ENCODE results near the gene ANKRD12.

The ANKRD12 gene

DNA sequence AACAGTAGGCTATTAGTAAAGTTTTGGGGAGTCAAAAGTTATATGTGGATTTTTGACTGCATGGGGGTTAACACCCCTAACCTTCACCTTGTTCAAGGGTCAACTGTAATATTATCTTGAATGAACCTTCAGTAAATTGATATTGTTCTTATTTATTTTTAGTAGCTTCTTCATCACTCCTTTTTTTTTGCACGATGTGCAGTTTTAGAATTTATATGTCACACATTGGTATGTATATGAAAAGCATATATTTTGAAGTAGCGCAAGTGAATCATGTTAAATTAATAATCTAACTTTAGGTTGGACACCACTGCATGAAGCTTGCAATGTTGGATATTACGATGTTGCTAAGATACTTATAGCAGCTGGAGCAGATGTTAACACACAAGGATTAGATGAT lies 79.9 kb downstream of the ANKRD12 start:
- Histone ChIP-seq H3K36me3 (ENCODE audit: insufficient read depth, low read length) (peaks cover 57% of the 10 kb centered on the region), H3K4me1 (ENCODE audit: insufficient read depth, low read length) (no peaks in the 10 kb centered on the region), H3K27me3 (ENCODE audit: insufficient read depth, low read length) (no peaks in the 10 kb centered on the region)

DNA sequence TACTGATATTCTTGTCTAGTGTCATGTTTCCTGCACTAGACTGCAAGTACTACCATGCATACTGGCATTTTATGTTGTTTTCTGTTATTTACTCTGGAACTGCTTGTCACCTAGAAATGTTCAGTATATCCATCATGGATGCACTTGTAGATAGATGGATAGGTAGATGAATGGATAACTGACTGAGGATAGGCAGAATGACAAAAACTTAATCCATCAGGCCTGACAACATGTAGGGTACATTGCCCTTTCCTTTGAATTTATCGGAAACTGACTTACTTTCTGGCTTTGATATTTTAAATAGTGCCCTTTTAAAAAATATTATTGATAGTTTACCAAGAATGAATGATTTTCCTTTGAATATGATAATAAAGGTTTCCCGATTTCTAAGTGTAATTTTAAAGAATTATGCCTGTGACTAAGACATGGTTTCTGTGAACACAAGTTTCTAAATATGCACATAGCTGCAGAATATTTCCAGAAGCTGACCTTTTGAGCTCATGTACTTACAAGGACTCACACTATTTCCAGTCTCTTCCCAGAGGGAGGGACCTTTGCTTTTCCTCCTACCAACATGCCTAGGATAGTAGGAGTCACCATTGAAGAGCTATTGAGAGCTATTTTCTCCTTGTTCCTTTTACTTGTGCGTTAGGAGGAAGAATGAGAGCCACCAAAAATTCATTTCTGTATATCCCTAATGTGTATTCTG lies 81.3 kb downstream of the ANKRD12 start:
- Histone ChIP-seq H3K9me3 (ENCODE audit: low read length) (peaks cover 2% of the 10 kb centered on the region), H3K4me3 (ENCODE audit: low read length) (no peak overlapping the region), H3K4me1 (ENCODE audit: insufficient read depth, low read length) (no peaks in the 10 kb centered on the region), H2AFZ (ENCODE audit: low read depth, low read length) (no peak overlapping the region), H3K27me3 (ENCODE audit: insufficient read depth, low read length) (no peaks in the 10 kb centered on the region), H3K36me3 (ENCODE audit: insufficient read depth, low read length) (peaks cover 58% of the 10 kb centered on the region)

More for the DNA sequence above, 79.9 kb downstream of the ANKRD12 start:
- Histone ChIP-seq H3K4me3 (ENCODE audit: low read length) (no peak overlapping the region), H3K9me3 (ENCODE audit: low read length) (peaks cover 2% of the 10 kb centered on the region), H2AFZ (ENCODE audit: low read depth, low read length) (no peak overlapping the region)

DNA sequence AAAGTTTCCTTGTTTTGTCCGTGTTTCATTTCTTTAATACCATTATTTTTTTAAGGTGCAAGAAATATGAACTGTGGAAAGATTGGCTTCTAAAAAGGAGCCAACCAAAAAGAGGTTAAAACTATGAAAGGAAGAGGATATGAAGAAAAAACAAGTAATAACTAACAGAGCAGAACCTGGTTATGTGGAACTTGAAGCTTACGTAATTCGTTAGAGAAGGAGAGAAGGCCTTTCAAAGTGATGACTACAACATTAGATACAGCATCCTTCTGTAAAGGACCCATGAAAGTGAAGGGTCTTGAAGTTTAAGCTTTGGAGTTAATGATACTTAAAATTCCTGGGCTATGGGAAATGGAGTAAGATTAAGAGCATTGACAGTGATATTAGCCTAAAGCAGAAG lies 84.5 kb downstream of the ANKRD12 start:
- no peaks in the 10 kb centered on the region for H3K27me3 ChIP-seq (ENCODE audit: insufficient read depth, low read length)
- peaks cover 54% of the 10 kb centered on the region for H3K36me3 ChIP-seq (ENCODE audit: insufficient read depth, low read length)
- H3K4me1 ChIP-seq (ENCODE audit: insufficient read depth, low read length), result no peaks in the 10 kb centered on the region

DNA sequence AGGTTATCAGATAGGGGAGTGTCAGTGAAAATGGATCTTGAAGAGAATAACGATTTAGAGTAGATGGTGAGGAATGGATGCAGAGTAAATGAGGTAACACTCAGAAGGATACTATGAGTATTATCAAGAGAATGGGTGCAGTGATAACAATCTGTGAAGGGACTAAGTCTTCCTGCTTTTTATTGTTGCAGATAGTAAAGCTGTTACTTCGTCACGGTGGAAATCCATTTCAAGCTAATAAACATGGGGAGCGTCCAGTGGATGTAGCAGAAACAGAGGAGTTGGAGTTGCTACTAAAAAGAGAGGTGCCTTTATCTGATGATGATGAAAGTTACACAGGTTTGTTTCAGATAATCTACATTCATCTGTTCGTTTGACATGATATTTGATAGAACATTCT lies 85.1 kb downstream of the ANKRD12 start:
- H3K9me3 ChIP-seq (ENCODE audit: low read length), result no peaks in the 10 kb centered on the region
- H3K27me3 ChIP-seq (ENCODE audit: insufficient read depth, low read length), result no peaks in the 10 kb centered on the region
- H3K4me3 ChIP-seq (ENCODE audit: low read length), result no peak overlapping the region
- H2AFZ ChIP-seq (ENCODE audit: low read depth, low read length), result no peak overlapping the region
- no peaks in the 10 kb centered on the region for H3K4me1 ChIP-seq (ENCODE audit: insufficient read depth, low read length)
- peaks cover 49% of the 10 kb centered on the region for H3K36me3 ChIP-seq (ENCODE audit: insufficient read depth, low read length)

More for the DNA sequence above, 84.5 kb downstream of the ANKRD12 start:
- Histone ChIP-seq H2AFZ (ENCODE audit: low read depth, low read length) (no peak overlapping the region), H3K4me3 (ENCODE audit: low read length) (no peak overlapping the region), H3K9me3 (ENCODE audit: low read length) (no peaks in the 10 kb centered on the region)

DNA sequence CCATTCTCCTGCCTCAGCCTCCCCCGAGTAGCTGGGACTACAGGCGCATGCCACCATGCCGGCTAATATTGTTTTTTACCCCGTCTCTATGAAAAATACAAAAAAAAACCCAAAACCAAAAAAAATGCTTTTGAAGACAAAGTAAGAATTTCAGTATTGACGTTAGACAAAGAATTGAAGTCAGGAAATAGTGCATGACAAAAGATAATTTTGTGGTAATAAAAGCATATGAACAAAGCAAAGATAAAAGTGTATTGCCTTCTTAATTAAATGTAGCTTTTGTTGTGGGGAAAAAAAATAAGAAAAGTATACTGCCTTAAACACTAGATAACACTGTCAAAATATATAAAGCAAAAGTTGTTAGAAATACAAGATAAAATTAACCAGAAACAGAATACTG lies 86.8 kb downstream of the ANKRD12 start:
- Histone ChIP-seq H3K36me3 (ENCODE audit: insufficient read depth, low read length) (peaks cover 37% of the 10 kb centered on the region), H3K9me3 (ENCODE audit: low read length) (no peaks in the 10 kb centered on the region), H3K4me1 (ENCODE audit: insufficient read depth, low read length) (no peaks in the 10 kb centered on the region), H3K4me3 (ENCODE audit: low read length) (no peak overlapping the region), H3K27me3 (ENCODE audit: insufficient read depth, low read length) (no peaks in the 10 kb centered on the region), H2AFZ (ENCODE audit: low read depth, low read length) (no peak overlapping the region)

DNA sequence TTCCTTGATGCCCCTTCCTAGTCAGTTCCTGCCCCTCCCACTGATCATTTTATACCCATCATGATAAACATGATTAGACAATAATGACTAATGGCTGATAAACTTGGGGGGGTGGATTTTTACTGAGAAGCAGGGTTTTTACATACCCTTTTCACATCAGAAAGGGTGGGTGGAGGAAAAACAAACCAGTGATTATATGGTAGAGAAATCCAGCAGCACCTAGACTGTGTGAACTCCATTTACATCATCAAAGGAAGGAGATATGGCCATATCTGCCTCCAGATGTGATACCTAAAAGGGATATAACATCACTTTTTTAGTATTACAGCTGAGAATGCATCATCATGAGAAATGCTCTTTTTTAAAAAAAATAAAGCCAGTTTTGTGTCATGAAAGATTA lies 89.9 kb downstream of the ANKRD12 start:
- no peak overlapping the region for H2AFZ ChIP-seq (ENCODE audit: low read depth, low read length)
- H3K36me3 ChIP-seq (ENCODE audit: insufficient read depth, low read length), result peaks cover 28% of the 10 kb centered on the region
- no peaks in the 10 kb centered on the region for H3K9me3 ChIP-seq (ENCODE audit: low read length)
- no peaks in the 10 kb centered on the region for H3K27me3 ChIP-seq (ENCODE audit: insufficient read depth, low read length)
- H3K4me1 ChIP-seq (ENCODE audit: insufficient read depth, low read length), result no peaks in the 10 kb centered on the region
- H3K4me3 ChIP-seq (ENCODE audit: low read length), result no peak overlapping the region

DNA sequence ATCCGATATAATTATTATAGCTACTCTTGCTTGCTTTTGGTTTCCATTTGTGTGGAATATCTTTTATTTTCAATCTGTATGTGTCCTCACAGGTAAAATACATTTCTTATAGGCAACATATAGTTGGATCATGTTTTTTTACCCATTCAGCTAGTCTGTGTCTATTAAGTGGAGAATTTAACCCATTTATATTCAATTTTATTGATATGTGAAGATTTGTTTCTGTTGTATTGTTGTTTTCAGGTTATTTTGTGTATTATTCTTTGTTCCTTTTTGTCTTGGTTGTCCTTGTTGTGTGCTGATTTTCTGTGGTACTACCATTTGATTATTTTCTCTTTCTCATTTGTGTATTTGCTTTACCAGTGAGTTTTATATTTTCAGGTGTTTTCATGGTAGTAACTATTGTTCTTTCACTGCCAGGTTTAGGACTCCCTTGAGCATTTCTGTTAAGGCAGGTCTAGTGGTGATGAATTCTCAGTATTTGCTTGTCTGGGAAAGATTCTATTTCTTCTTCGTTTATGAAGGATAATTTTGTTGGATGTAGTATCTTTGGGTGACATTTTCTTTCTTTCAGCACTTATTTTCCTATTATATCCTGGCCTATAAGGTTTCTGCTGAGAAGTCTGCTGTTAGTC lies 95.4 kb downstream of the ANKRD12 start:
- H3K4me3 ChIP-seq (ENCODE audit: low read length), result no peak overlapping the region
- no peaks in the 10 kb centered on the region for H3K4me1 ChIP-seq (ENCODE audit: insufficient read depth, low read length)
- no peaks in the 10 kb centered on the region for H3K27me3 ChIP-seq (ENCODE audit: insufficient read depth, low read length)
- peaks cover 17% of the 10 kb centered on the region for H3K36me3 ChIP-seq (ENCODE audit: insufficient read depth, low read length)
- no peak overlapping the region for H2AFZ ChIP-seq (ENCODE audit: low read depth, low read length)
- peaks cover 9% of the 10 kb centered on the region for H3K9me3 ChIP-seq (ENCODE audit: low read length)

DNA sequence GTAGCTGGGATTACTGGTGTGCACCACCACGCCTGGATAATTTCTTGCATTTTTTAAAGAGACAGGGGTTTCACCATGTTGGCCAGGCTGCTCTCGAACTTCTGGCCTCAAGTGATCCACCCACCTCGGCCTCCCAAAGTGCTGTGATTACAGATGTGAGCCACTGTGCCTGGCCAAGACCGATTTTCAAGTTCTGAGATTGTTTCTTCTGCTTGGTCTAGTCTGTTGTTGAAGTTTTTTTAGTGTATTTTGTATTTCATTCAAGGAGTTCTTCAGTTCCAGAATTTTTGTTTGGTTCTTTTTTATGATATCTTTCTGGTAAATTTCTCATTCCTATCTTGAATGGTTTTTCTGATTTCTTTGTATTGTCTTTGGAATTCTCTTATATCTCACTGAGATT lies 96.4 kb downstream of the ANKRD12 start:
- Histone ChIP-seq H3K36me3 (ENCODE audit: insufficient read depth, low read length) (peaks cover 17% of the 10 kb centered on the region), H3K4me3 (ENCODE audit: low read length) (no peak overlapping the region), H3K4me1 (ENCODE audit: insufficient read depth, low read length) (no peaks in the 10 kb centered on the region), H3K27me3 (ENCODE audit: insufficient read depth, low read length) (no peaks in the 10 kb centered on the region), H2AFZ (ENCODE audit: low read depth, low read length) (no peak overlapping the region), H3K9me3 (ENCODE audit: low read length) (peaks cover 9% of the 10 kb centered on the region)

DNA sequence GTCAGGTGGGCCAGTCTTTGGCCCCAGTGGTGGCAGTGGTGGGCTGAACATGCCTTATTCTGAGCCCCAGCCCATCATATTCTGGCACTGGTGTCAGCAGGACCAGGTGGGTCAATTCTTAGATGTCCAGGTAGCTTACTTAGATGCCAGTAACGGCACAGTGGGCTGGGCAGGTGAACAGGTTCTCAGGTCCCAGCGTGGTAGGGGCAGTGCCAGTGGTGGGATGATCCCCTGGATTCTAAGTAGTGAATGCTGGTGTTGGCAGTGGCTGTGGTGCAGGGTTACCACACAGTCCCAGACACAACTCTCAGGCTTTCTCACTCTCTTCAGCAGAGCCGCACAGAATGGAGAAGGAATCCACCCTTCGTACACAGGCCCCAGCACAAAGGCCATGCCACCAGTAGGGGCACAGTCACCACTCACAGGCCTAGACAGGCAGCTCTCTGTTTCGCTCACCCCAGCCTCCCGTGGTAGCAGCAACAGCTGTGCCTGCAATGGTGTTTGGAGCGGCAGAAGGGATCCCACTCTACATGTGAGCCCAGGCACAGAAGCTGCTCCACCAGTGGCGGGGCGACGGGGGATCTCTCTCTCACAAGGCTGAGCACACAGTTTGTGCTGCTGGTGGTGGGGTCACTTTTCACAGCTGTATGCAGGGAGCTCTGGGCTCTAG lies 97.3 kb downstream of the ANKRD12 start:
- Histone ChIP-seq H3K4me1 (ENCODE audit: insufficient read depth, low read length) (no peaks in the 10 kb centered on the region), H3K36me3 (ENCODE audit: insufficient read depth, low read length) (peaks cover 18% of the 10 kb centered on the region), H3K9me3 (ENCODE audit: low read length) (peaks cover 9% of the 10 kb centered on the region), H3K4me3 (ENCODE audit: low read length) (no peak overlapping the region), H2AFZ (ENCODE audit: low read depth, low read length) (no peak overlapping the region), H3K27me3 (ENCODE audit: insufficient read depth, low read length) (no peaks in the 10 kb centered on the region)

DNA sequence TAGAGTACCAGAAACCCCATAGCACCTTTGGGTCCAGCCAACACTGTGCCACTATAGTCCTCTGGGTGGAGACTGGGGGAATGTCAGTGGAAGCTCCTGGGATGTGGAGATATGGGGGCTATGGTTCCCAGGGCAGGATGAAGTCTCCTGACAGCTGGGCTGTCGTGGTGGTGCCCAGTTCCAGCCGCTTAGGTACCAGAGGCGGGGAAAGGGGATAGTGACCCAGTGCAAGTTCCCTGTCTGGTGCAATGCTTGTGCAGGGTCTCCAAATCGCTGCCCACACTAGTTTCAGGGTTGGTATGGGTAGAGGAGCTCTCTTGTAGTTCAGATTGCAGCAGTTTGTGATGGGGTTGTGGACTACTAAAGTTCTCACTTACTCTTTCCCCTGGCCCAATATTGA lies 97.9 kb downstream of the ANKRD12 start:
- Histone ChIP-seq H3K27me3 (ENCODE audit: insufficient read depth, low read length) (no peaks in the 10 kb centered on the region), H3K36me3 (ENCODE audit: insufficient read depth, low read length) (peaks cover 17% of the 10 kb centered on the region), H3K4me3 (ENCODE audit: low read length) (no peak overlapping the region), H3K4me1 (ENCODE audit: insufficient read depth, low read length) (no peaks in the 10 kb centered on the region), H3K9me3 (ENCODE audit: low read length) (peaks cover 9% of the 10 kb centered on the region), H2AFZ (ENCODE audit: low read depth, low read length) (no peak overlapping the region)

DNA sequence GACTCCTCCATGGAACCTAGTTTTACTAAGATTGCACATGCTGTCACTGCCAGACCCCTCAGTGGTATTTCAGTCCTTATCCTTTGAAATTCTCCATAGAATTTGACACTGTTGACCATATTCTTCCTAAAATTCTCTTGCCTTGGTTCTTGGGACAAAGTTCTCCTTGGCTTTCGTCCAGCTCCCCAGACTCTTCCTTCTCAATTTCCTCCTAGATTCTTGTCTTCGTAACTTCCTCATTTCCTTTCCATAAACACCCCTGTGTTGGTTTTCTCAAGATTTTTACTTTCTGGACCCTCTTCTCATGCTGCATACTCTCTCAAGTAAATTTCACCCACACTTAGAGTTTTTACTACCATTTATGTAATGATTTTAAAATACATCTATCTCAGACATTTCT lies 101.4 kb downstream of the ANKRD12 start:
- Histone ChIP-seq H2AFZ (ENCODE audit: low read depth, low read length) (no peak overlapping the region), H3K4me3 (ENCODE audit: low read length) (no peak overlapping the region), H3K27me3 (ENCODE audit: insufficient read depth, low read length) (no peaks in the 10 kb centered on the region), H3K36me3 (ENCODE audit: insufficient read depth, low read length) (peaks cover 25% of the 10 kb centered on the region), H3K4me1 (ENCODE audit: insufficient read depth, low read length) (no peaks in the 10 kb centered on the region), H3K9me3 (ENCODE audit: low read length) (peaks cover 6% of the 10 kb centered on the region)

DNA sequence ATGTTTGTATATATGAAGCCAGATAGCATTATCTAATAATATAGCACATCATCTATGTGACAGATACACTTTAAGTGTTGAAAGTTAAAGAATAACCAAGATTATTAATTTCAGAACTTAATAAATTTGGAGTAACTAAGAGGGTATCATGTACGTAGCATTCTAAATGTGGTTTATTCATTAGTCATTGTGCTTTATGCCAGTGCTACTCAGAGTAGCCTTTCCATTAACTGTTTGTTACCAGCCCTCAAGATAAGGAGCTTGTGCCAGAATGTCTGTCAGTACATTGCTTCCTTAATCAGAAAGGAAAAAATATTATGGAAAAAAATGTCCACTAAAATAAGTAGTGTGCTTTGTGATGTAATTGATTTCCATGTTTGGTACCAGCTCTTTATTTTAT lies 103.1 kb downstream of the ANKRD12 start:
- H3K4me1 ChIP-seq (ENCODE audit: insufficient read depth, low read length), result no peaks in the 10 kb centered on the region
- H2AFZ ChIP-seq (ENCODE audit: low read depth, low read length), result no peak overlapping the region
- H3K9me3 ChIP-seq (ENCODE audit: low read length), result no peaks in the 10 kb centered on the region
- no peaks in the 10 kb centered on the region for H3K27me3 ChIP-seq (ENCODE audit: insufficient read depth, low read length)
- no peak overlapping the region for H3K4me3 ChIP-seq (ENCODE audit: low read length)
- peaks cover 22% of the 10 kb centered on the region for H3K36me3 ChIP-seq (ENCODE audit: insufficient read depth, low read length)

DNA sequence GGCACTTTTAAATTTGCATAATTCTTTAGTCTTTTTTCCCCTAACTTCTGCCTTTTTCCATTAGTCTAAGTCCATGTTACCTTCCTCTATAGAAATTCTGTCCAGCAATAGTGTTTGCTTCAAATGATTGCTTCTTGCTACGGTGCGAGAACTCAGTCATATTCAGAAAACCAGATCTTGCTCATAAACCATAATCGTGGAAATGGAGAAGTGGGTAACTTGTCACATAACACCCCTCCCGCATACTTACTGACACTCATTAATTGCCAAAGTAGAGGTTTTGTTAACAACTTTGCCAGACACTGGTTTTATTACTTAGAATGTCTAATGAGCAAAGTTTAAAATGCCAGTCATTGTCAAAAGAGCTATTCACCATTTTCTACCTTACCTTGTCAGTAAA lies 103.7 kb downstream of the ANKRD12 start:
- Histone ChIP-seq H3K9me3 (ENCODE audit: low read length) (no peaks in the 10 kb centered on the region), H3K36me3 (ENCODE audit: insufficient read depth, low read length) (peaks cover 21% of the 10 kb centered on the region), H3K4me3 (ENCODE audit: low read length) (no peak overlapping the region), H2AFZ (ENCODE audit: low read depth, low read length) (no peak overlapping the region), H3K4me1 (ENCODE audit: insufficient read depth, low read length) (no peaks in the 10 kb centered on the region), H3K27me3 (ENCODE audit: insufficient read depth, low read length) (no peaks in the 10 kb centered on the region)

Measured in neuron (in vitro differentiated cells).